Non-pigmented ciliary epithelial cell (primary cell): ENCODE results near the gene CDH4.

Experiments used
- DNase-seq: peaks from one replicate; pipeline ENCODE4 v3.0.0-alpha.2; 2010; ENCODE audit warnings: low read depth

Gene CDH4

GRCh38 chr20:61605862-61606557 lies 353.9 kb downstream of the CDH4 start:
- no peak for DNase-seq

- no peak for DNase-seq
Measured at GRCh38 chr20:61608275-61609085, 356.4 kb downstream of the CDH4 start.

- DNase-seq = no peak
Measured at GRCh38 chr20:61609461-61609860, 357.4 kb downstream of the CDH4 start.

GRCh38 chr20:61611401-61612180 lies 359.5 kb downstream of the CDH4 start:
- DNase-seq = no peak

- no peak for DNase-seq
Measured at GRCh38 chr20:61613917-61614705, 362.1 kb downstream of the CDH4 start.

GRCh38 chr20:61614706-61615100 lies 362.6 kb downstream of the CDH4 start:
- no peak for DNase-seq

GRCh38 chr20:61615806-61616205 lies 363.7 kb downstream of the CDH4 start:
- no peak for DNase-seq

- no peak for DNase-seq
Measured at GRCh38 chr20:61619751-61620150, 367.7 kb downstream of the CDH4 start.

- DNase-seq = no peak
Measured at GRCh38 chr20:61620174-61620573, 368.1 kb downstream of the CDH4 start.

- DNase-seq = no peak
Measured at GRCh38 chr20:61621035-61621730, 369.1 kb downstream of the CDH4 start.

GRCh38 chr20:61621852-61622251 lies 369.8 kb downstream of the CDH4 start:
- no peak for DNase-seq

GRCh38 chr20:61623451-61623850 lies 371.4 kb downstream of the CDH4 start:
- no peak for DNase-seq

GRCh38 chr20:61625246-61625645 lies 373.2 kb downstream of the CDH4 start:
- no peak for DNase-seq

- DNase-seq = no peak
Measured at GRCh38 chr20:61626412-61626811, 374.4 kb downstream of the CDH4 start.

GRCh38 chr20:61627791-61628415 lies 375.8 kb downstream of the CDH4 start:
- no peak for DNase-seq

- DNase-seq = no peak
Measured at GRCh38 chr20:61628480-61628879, 376.4 kb downstream of the CDH4 start.

- no peak for DNase-seq
Measured at GRCh38 chr20:61628901-61629601, 377.0 kb downstream of the CDH4 start.

- no peak for DNase-seq
Measured at GRCh38 chr20:61629602-61630390, 377.7 kb downstream of the CDH4 start.

- DNase-seq = no peak
Measured at GRCh38 chr20:61630391-61630650, 378.3 kb downstream of the CDH4 start.

- no peak for DNase-seq
Measured at GRCh38 chr20:61630816-61631215, 378.8 kb downstream of the CDH4 start.
